ENCODE data around the gene IFT25. TPM values are rescaled to one million over a fixed set of nuclear protein-coding genes. Genes with fewer than 3 reads are reported as not detected.
"Not testable (repeated sequence)": the region's sequence is repeated elsewhere in the genome, so short reads cannot be mapped to it uniquely, and the experiment has no call there.

IFT25 gene
- 10 to 100 TPM; 42.1 to 58.2 (median 53.9) TPM for polyA plus RNA-seq (ENCODE audit: insufficient read length in 3 of 3)
- long read RNA-seq, donor 1, transcript HSPB11-201 (6 exons, 915 nt): major isoform, 14 of 25 reads
- long read RNA-seq, donor 1, partial matches to known transcripts: 0 of 25 reads
- long read RNA-seq, donor 1, other reads (novel, unspliced or antisense): 11 of 25 reads
- long read RNA-seq, donor 2, transcript HSPB11-201 (6 exons, 915 nt): major isoform, 29 of 40 reads
- long read RNA-seq, donor 2, partial matches to known transcripts: 7 of 40 reads
- long read RNA-seq, donor 2, other reads (novel, unspliced or antisense): 0 of 40 reads
- long read RNA-seq, donor 3, transcript HSPB11-201 (6 exons, 915 nt): major isoform, 16 of 28 reads
- long read RNA-seq, donor 3, partial matches to known transcripts: 0 of 28 reads
- long read RNA-seq, donor 3, other reads (novel, unspliced or antisense): 9 of 28 reads
- long read RNA-seq, donor 4, transcript HSPB11-201 (6 exons, 915 nt): major isoform, 28 of 66 reads
- long read RNA-seq, donor 4, partial matches to known transcripts: 18 of 66 reads
- long read RNA-seq, donor 4, other reads (novel, unspliced or antisense): 13 of 66 reads
- long read RNA-seq, donor 5, transcript HSPB11-201 (6 exons, 915 nt): major isoform, 8 of 16 reads
- long read RNA-seq, donor 5, partial matches to known transcripts: 0 of 16 reads
- long read RNA-seq, donor 5, other reads (novel, unspliced or antisense): 6 of 16 reads
- long read RNA-seq, donor 6, transcript HSPB11-201 (6 exons, 915 nt): major isoform, 17 of 21 reads
- long read RNA-seq, donor 6, partial matches to known transcripts: 0 of 21 reads
- long read RNA-seq, donor 6, other reads (novel, unspliced or antisense): 0 of 21 reads
- long read RNA-seq, donor 7, transcript HSPB11-201 (6 exons, 915 nt): major isoform, 21 of 133 reads
- long read RNA-seq, donor 7, partial matches to known transcripts: 74 of 133 reads
- long read RNA-seq, donor 7, other reads (novel, unspliced or antisense): 38 of 133 reads
- long read RNA-seq, donor 8, transcript HSPB11-201 (6 exons, 915 nt): major isoform, 9 of 10 reads
- long read RNA-seq, donor 8, partial matches to known transcripts: 0 of 10 reads
- long read RNA-seq, donor 8, other reads (novel, unspliced or antisense): 0 of 10 reads
- long read RNA-seq, donor 9, transcript HSPB11-201 (6 exons, 915 nt): major isoform, 31 of 46 reads
- long read RNA-seq, donor 9, partial matches to known transcripts: 5 of 46 reads
- long read RNA-seq, donor 9, other reads (novel, unspliced or antisense): 8 of 46 reads
- long read RNA-seq, donor 10, transcript HSPB11-201 (6 exons, 915 nt): major isoform, 18 of 35 reads
- long read RNA-seq, donor 10, partial matches to known transcripts: 6 of 35 reads
- long read RNA-seq, donor 10, other reads (novel, unspliced or antisense): 5 of 35 reads
- long read RNA-seq, donor 11, transcript HSPB11-201 (6 exons, 915 nt): major isoform, 24 of 32 reads
- long read RNA-seq, donor 11, partial matches to known transcripts: 0 of 32 reads
- long read RNA-seq, donor 11, other reads (novel, unspliced or antisense): 6 of 32 reads
- long read RNA-seq, donor 12, transcript HSPB11-201 (6 exons, 915 nt): major isoform, 22 of 128 reads
- long read RNA-seq, donor 12, partial matches to known transcripts: 62 of 128 reads
- long read RNA-seq, donor 12, other reads (novel, unspliced or antisense): 39 of 128 reads
- long read RNA-seq, donor 13, transcript HSPB11-201 (6 exons, 915 nt): major isoform, 6 of 8 reads
- long read RNA-seq, donor 13, partial matches to known transcripts: 0 of 8 reads
- long read RNA-seq, donor 13, other reads (novel, unspliced or antisense): 0 of 8 reads
- long read RNA-seq, donor 14: 0 reads
- long read RNA-seq, donor 15, transcript HSPB11-201 (6 exons, 915 nt): major isoform, 26 of 45 reads
- long read RNA-seq, donor 15, partial matches to known transcripts: 7 of 45 reads
- long read RNA-seq, donor 15, other reads (novel, unspliced or antisense): 8 of 45 reads
- long read RNA-seq, donor 16, transcript HSPB11-201 (6 exons, 915 nt): major isoform, 19 of 145 reads
- long read RNA-seq, donor 16, partial matches to known transcripts: 88 of 145 reads
- long read RNA-seq, donor 16, other reads (novel, unspliced or antisense): 35 of 145 reads

DNA sequence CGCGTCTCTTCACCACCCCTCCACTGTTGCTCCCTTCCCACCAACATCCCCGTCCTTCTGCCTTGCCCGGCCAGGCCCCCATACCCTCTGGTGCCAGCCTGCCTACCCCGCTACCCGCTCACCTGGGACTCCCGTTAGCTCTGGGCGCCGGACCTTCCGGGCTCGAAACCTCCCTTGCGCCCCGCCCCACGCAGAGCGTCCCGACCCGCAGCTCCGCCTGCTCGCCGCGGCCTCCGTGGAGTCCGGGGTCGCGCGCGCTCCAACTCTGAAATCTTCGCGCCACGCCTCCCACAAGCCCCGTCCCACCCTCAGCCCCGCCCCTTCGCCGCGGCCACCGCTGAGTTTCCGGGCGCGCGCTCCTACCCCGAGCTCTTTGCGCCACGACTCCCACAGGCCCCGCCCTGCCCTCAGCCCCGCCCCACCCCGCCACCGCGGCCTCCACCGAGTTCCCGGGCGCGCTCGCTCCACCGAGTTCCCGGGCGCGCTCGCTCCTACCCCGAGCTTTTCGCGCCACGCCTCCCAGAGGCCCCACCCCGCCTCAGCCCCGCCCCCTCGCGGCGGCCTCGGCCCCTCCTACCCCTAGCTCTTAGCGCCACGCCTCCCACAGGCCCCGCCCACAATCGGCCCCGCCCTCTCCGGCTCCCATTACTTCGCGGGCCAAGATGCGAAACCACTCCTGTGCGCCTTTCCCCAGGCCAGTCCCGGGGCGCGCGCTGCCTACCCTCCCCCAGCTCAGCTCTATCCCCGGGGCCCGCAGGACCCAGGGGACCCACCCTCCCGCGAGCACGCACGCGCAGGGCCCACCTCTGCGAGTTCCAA is at the start of gene IFT25:
Gene IFT25, minus strand, starts transcription at position 267 of the 819 bp plus-strand sequence. CDS start 5,617 bp downstream, outside the sequence.
- DNase-seq: peak; percentile 96

DNA sequence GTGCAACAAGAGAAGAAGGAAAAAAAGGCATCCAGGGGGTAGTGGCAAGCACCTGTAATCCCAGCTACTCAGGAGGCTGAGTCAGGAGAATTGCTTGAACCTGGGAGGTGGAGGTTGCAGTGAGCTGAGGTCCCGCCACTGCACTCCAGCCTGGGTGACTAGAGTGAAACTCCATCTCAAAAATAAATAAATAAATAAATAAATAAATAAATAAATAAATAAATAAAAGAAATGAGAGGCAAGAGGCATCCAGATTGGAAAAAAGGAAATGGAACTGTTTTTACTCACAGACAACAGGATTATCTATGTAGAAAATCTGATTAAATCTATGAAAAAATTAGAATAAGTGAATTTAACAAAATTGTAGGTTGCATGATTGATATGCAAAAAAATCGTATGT is 49.0 kb upstream of the IFT25 start:
- not testable (repeated sequence) for DNase-seq

DNA sequence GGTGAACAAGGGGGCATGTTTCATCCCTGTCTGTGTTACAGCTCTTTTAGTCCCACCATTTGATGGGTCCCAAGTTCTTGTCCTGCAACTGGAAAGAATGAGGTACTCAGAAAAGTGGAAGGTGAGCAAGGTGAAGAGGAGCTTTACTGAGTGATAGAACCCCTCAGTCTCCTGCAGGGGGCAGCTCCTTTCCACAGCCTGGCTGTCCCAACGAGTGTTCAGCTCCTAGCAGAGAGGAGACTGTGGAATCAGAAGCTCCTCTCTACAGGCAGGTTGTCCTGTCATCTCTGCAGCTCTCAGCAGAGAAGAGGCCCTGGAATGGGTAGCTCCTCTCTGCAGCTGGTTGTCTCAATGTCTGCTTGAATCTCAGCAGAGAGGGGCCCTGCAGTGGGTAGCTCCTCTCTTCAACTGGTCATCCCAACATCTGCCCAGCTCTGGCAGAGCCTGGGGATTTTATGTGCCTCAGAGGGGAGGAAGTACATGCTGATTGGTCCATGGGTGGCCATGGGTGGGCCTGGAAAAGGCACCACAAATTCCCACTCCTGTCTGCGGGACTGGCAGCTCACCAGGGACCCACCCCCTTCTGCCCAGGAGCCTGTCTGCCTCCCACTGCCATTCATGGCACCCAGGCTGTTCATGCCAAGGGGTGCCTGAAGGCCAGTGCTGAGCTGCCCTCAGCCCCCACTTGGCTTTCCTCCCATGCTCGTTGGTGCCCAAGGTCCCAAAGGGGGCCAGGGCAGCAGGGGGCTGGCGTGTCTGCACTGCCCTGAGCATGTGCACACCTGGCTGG is 46.8 kb upstream of the IFT25 start:
- no peak for DNase-seq

DNA sequence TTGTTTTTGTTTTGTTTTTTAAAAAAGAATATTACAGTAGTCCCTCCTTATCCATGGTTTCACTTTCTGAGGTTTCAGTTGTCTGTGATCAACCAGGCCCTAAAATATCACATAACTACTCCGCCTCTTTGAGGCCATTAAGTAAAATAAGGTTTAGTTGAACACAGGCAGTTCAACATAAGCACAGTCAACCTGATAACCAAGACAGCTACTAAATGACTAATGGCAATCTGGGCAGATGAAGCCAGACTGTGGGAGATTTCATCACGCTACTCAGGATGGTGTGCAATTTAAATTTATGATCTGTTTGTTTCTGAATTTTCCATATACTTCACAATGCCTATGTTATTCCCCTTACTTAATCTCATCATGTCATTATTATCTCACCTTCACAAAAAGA is 42.4 kb upstream of the IFT25 start:
- no peak for DNase-seq

DNA sequence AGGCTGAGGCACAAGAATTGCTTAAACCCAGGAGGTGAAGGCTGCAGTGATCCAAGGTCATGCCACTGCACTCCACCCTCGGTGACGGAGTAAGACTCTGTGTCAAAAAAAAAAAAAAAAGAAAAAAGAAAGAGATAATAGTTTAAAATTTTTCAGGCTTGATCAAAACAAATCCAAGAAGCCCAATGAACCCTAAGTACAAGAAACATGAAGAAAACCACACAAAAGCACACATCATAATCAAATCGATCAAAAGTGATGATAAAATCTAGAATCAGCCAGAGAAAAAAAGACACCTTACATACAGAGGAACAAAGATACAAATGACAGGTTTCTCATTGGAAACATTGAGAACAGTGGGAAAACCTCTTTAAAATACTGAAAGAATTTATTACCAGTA is 41.0 kb upstream of the IFT25 start:
- no peak for DNase-seq

DNA sequence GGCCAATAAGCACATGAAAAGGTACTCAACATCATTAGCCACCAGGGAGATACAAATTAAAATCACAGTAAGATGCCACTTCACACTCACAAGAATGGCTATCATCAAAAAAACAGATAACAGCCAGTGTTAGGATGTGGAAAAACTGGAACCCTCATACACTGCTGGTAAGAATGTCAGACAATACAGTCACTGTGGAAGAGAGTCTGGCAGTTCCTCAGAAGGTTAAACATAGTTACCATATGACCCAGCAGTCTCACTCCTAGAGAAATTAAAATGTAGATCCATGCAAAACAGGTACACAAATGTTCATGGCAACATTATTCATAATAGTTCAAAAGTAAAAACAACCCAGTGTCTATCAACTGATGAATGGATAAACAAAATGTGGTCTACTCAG is 39.2 kb upstream of the IFT25 start:
- DNase-seq: no peak

DNA sequence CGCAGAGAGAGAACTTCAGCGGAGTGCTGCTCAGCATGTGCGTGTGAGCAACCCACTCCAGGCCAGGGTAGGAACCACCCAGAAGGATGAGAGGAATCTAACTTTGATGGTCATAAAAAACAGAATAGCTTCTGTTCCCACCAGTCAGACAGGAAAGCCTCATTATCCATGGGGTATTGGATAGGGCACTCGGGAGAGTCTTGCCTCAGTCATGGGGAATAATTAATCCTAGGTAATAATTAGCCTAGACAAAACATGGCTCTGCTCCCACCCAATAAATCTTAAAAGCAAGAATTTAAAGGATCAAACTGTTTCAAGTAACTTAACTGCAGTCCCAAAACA is 37.2 kb upstream of the IFT25 start:
- DNase-seq: peak; percentile 54

DNA sequence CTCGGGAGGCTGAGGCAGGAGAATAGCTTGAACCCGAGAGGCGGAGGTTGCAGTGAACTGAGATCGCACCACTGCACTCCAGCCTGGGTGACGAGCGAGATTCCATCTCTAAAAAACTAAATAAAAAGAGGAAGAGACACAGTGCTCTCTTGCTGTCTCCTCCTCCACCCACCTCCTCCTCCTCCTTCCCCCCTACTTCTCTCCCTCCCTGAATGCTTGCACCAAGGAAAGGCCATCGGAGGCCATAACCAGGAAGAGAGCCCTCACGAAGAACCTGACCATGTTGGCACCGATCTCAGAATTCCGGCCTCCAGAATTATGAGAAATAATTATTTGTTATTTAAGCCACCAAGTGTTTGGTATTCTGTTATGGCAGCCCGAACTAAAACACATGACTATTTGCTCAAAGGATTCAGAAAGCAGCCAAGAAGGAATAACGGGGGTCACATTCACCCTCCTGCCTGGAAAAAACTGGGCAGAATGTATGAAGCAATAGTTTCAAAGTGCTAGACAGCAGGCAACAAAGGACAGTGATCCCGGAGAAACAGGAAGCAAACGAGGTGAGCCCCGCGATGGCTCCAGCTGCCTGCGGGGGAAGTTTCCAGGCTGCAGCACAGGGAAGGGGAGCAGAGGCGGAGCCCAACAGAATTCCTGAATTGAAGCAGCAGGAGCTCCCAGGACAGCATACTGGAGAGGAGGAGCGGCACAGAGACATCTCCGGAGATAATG is 36.7 kb upstream of the IFT25 start:
- peak; percentile 45 for DNase-seq

DNA sequence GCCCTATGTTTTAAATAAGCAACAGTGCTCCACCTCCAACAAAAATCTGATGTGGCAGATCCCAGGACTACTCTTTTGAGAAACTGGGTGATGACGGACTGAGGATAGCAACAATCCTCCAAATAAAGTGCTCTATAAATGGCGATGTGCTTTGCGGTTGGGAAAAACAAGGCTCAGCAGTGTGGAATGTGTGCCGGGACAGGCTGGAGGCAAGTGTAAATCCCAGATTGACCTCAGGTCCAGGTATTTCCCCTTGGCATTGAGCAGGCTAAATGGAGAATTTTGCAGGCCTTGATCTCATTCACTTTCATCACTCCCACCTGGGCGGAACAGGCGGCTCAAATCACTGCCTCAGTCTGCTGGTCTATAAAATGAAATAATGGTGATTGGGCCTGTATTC is 35.7 kb upstream of the IFT25 start:
- DNase-seq: no peak

DNA sequence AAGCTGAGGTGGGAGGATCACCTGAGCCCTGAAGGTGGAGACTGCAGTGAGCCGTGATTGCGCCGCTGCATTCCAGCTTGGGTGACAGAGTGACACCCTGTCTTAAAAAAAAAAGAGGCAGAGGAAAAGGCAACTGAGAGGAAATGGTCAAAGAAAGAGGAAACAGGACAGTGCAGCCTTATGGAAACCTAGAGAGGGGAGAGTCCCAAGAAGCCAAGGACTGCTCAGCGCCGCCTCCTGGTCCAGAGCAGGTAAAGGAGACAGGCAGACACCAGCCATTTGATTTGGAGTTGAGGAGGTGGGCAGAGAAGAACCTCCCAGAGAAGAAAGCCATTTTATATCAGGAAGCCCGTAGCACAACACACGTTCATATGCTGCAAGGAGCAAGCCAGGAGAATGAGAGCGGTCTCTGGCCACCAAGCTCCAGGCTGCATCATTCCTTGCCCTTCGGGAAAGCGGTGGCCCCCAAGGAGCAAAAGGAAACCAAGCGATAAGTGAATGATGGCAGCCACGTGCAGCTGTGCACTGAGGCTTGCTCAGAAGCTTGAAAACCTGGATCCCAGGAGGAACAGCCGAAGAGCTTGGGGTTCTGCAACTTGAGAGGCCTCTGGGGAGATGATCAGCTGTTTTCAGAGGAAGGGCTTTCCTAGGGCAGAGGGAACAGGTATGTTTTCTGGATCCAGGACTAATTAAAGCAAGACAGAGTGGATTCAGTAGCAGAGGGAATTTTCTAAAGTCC is 34.4 kb upstream of the IFT25 start:
- DNase-seq: peak; percentile 22

DNA sequence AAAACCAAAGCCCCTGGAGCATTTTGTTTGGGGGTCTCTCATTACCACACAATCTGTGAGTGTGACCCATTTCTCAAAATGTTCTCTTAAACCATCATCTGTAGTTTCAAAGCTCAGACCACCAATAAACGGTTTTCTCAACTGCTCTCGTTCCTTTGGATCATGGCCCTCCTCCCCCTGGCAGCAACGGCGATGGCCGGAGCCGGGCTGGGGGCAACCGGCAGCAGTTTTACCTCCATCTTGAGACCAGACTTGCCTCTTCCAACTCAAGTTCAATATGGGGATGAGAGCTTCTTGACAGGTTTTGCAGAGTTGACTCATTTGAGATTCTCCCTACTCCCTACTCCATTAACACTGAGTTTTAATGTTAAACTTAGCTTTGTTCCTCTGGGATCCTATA is 30.4 kb upstream of the IFT25 start:
- no peak for DNase-seq

DNA sequence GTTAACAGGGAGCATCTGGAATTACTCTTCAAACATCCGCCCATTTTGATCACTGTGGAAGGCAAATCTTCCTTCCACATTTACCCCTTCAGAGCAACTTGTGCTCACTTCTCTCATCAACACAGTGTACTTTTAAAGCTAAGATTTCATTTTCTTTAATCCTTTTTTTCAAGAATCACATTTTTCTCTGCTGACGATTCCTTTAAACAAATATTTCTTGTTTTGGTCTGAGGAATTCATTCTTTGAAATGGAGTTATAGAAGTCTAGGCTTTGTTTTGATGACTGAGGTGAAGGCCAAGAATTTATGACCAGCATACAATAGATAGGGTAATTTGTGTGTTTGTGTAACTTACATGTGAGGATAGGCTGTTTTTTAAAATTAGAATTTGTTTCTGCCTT is 26.2 kb upstream of the IFT25 start:
- DNase-seq: no peak

DNA sequence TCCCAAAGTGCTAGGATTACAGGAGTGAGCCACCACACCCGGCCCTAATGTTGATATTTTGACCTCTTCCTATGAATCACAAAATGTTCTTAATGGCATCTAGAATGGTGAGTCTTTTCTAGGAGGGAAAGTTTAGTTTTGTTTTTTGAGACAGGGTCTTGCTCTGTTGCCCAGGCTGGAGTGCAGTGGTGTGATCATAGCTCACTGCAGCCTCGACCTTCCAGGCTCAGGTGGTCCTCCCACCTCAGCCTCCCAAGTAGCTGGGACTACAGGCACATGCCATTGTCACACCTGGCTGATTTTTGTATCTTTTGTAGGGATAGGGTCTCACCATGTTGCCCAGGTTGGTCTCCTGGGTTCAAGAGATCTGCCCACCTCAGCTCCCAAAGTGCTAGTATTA is 23.8 kb upstream of the IFT25 start:
- not testable (repeated sequence) for DNase-seq

DNA sequence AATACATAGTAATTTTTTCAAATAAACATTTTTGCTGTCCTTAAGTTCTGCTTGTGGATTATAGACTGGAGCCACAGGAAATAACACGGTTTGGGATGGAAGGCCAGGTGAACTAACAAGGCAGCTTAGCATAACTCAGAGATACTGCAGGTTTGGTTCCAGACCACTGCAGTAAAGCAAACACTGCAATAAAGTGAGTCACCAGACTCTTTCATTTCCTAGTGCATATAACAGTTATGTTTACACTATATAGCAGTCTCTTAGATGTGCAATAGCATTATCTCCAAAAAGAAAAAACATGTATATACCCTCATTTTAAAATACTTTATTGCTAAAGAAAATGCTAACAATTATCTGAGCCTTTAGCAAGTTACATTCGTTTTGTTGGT is 22.6 kb upstream of the IFT25 start:
- no peak for DNase-seq

DNA sequence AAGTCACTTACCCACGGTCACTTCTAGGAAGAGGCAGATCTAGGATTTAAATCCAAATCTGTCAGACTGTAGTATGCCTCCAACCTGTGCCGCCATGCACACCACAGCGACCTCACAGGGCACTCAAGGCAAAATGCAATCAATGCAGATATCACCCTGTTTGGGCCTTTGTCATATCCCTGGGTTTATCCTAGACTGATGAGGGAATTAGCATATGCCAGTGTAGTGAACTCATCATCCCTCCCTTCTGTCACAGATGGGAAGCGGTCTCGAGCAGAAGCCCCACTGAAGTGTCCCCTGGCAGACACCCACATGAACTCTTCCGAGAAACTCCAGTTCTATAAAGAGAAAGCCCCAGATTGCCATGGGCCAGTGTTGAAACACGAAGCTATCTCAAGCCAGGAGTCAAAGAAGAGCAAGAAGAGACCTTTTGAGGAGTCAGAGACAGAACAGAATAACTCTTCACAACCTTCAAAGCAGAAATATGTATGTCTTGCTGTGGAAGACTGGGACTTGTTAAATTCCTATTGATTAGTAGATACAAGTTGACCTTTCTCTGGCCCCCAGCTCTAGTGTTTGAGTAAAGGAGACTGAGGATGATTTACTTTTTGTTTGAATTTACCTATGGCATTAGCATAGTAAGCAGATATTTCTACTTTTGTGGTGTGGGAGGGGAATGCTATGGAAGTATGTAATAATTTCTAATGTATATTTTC is 22.1 kb upstream of the IFT25 start:
- no peak for DNase-seq

DNA sequence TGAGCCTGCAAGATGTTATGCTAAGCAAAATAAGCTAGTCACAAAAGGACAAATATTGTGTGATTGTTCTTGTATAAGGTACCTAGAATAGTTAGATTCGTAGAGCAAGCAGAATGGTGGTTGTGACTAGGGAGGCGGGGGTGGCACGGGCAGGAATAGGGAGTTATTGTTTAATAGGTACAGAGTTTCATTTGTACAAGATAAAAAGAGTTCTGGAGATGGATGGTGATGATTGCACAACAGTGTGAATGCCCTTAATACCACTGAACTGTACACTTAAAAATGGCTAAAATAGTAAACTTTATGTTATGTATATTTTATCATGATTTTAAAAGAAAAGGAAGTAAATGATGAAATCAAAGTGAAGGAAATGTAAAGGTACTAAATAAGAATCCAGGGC is 21.3 kb upstream of the IFT25 start:
- DNase-seq: no peak
